COLO668 (cell line): Measurements from ENCODE around the gene ZMAT5.

Source experiments
- DNase-seq: peaks from one replicate; lab custom pipeline; 2025; ENCODE audit not compliant: unreplicated experiment; lab: John Stamatoyannopoulos, UW

ZMAT5 gene

GRCh38 chr22:29713156-29713727 lies 53.6 kb downstream of the ZMAT5 start:
- no peak for DNase-seq

- DNase-seq, result no peak
These were observed 54.7 kb downstream of the ZMAT5 start for GRCh38 chr22:29712119-29712518.

GRCh38 chr22:29710922-29711593 lies 55.7 kb downstream of the ZMAT5 start:
- DNase-seq, result peak; percentile 67

GRCh38 chr22:29710193-29710592 lies 56.6 kb downstream of the ZMAT5 start:
- no peak for DNase-seq

- DNase-seq, result no peak
These were observed 59.3 kb downstream of the ZMAT5 start for GRCh38 chr22:29707471-29707870.

- peak; percentile 58 for DNase-seq
These were observed 59.8 kb downstream of the ZMAT5 start for GRCh38 chr22:29707010-29707409.

- peak; percentile 17 for DNase-seq
These were observed 60.3 kb downstream of the ZMAT5 start for GRCh38 chr22:29706486-29706885.

- no peak for DNase-seq
These were observed 61.2 kb downstream of the ZMAT5 start for GRCh38 chr22:29705651-29706050.

GRCh38 chr22:29704528-29705285 lies 62.1 kb downstream of the ZMAT5 start:
- peak; percentile 76 for DNase-seq

GRCh38 chr22:29703569-29704195 lies 63.1 kb downstream of the ZMAT5 start:
- DNase-seq, result no peak

GRCh38 chr22:29702931-29703501 lies 63.8 kb downstream of the ZMAT5 start:
- DNase-seq, result peak; percentile 55

- DNase-seq, result peak; percentile 76
These were observed 64.5 kb downstream of the ZMAT5 start for GRCh38 chr22:29702000-29702930.

- DNase-seq, result peak; percentile 91
These were observed 65.4 kb downstream of the ZMAT5 start for GRCh38 chr22:29701155-29701999.

GRCh38 chr22:29700900-29701154 lies 66.0 kb downstream of the ZMAT5 start:
- DNase-seq, result peak; percentile 52

- DNase-seq, result no peak
These were observed 66.5 kb downstream of the ZMAT5 start for GRCh38 chr22:29700206-29700899.

- DNase-seq, result no peak
These were observed 68.8 kb downstream of the ZMAT5 start for GRCh38 chr22:29697853-29698598.

- no peak for DNase-seq
These were observed 71.5 kb downstream of the ZMAT5 start for GRCh38 chr22:29695129-29695926.

GRCh38 chr22:29693671-29694070 lies 73.1 kb downstream of the ZMAT5 start:
- DNase-seq, result no peak
